HepG2 (cell line): Measurements from ENCODE around the gene TMEM107. TPM values are rescaled to one million over a fixed set of nuclear protein-coding genes. Genes with fewer than 3 reads are reported as not detected.

Source experiments
- BRD4 ChIP-seq: sonication (generic); formaldehyde crosslinking; IDR thresholded peaks from 2 replicates; pipeline ENCODE4 v1.4.0; 2020; ENCODE audit warnings: missing genetic modification reagents
- BRF2 ChIP-seq: sonication (generic); formaldehyde crosslinking; IDR thresholded peaks from 2 replicates; pipeline ENCODE4 v1.8.1; 2022; ENCODE audit warnings: mild to moderate bottlenecking, missing genetic modification reagents
- CENPT ChIP-seq: sonication (generic); formaldehyde crosslinking; IDR thresholded peaks from 2 replicates; pipeline ENCODE4 v1.8.0; 2022; ENCODE audit warnings: low read depth, mild to moderate bottlenecking, moderate library complexity, missing genetic modification reagents
- CREBL2 ChIP-seq: sonication (generic); formaldehyde crosslinking; IDR thresholded peaks from 2 replicates; pipeline ENCODE4 v1.8.1; 2023; ENCODE audit warnings: missing genetic modification reagents, mild to moderate bottlenecking, borderline replicate concordance
- GATAD2A ChIP-seq: IDR thresholded peaks from 2 replicates; pipeline ENCODE4 v1.6.1; 2016
- IRF9 ChIP-seq: sonication (generic); formaldehyde crosslinking; IDR thresholded peaks from 2 replicates; pipeline ENCODE4 v1.8.0; 2022; ENCODE audit warnings: missing genetic modification reagents, mild to moderate bottlenecking, borderline replicate concordance
- MBD4 ChIP-seq: IDR thresholded peaks from 2 replicates; pipeline ENCODE4 v1.6.1; 2012; ENCODE audit warnings: low read length, inconsistent platforms, borderline replicate concordance
- MTA3 ChIP-seq: sonication (generic); formaldehyde crosslinking; IDR thresholded peaks from 2 replicates; pipeline ENCODE4 v1.4.0; 2020; ENCODE audit warnings: missing genetic modification reagents
- NFIC ChIP-seq: IDR thresholded peaks from 2 replicates; pipeline ENCODE4 v1.6.1; 2012; ENCODE audit warnings: mild to moderate bottlenecking, low read length, inconsistent platforms
- NONO ChIP-seq, 2 experiments: fragments of 450-650 bp in 1 of 2; sonication (generic) in 1 of 2; formaldehyde crosslinking in 1 of 2; IDR thresholded peaks in 1 of 2; conservative IDR thresholded peaks in 1 of 2; 2 replicates each; pipeline versions ENCODE4 v1.6.1 to v1.8.0; 2017 to 2022; ENCODE audit warnings: mild to moderate bottlenecking in 1 of 2, missing genetic modification reagents in 1 of 2, moderate library complexity in 1 of 2
- PCBP1 ChIP-seq: fragments of 200-400 bp; formaldehyde crosslinking; IDR thresholded peaks from 2 replicates; pipeline ENCODE4 v1.6.1; 2017; ENCODE audit warnings: mild to moderate bottlenecking, low read depth, low read length, borderline replicate concordance
- RXRA ChIP-seq: sonication (generic); formaldehyde crosslinking; IDR thresholded peaks from 2 replicates; pipeline ENCODE4 v1.5.1; 2020; ENCODE audit warnings: missing genetic modification reagents
- SNAPC4 ChIP-seq: sonication (generic); formaldehyde crosslinking; IDR thresholded peaks from 2 replicates; pipeline ENCODE4 v1.4.0; 2020; ENCODE audit warnings: mild to moderate bottlenecking, missing genetic modification reagents
- SRSF1 ChIP-seq: fragments of 200-400 bp; formaldehyde crosslinking; optimal IDR thresholded peaks from 2 replicates; pipeline ENCODE3; 2017; ENCODE audit warnings: mild to moderate bottlenecking, low read depth, low read length, moderate library complexity
- THYN1 ChIP-seq: sonication (generic); formaldehyde crosslinking; IDR thresholded peaks from 2 replicates; pipeline ENCODE4 v1.8.1; 2023; ENCODE audit warnings: low read depth, mild to moderate bottlenecking, moderate library complexity, missing genetic modification reagents, borderline replicate concordance
- ZFX ChIP-seq: sonication (generic); formaldehyde crosslinking; IDR thresholded peaks from 2 replicates; pipeline ENCODE4 v1.4.0; 2020; ENCODE audit warnings: mild to moderate bottlenecking, low read depth, missing genetic modification reagents, moderate library complexity
- ZMYM4 ChIP-seq: sonication (generic); formaldehyde crosslinking; IDR thresholded peaks from 2 replicates; pipeline ENCODE4 v1.8.1; 2023; ENCODE audit warnings: mild to moderate bottlenecking, missing genetic modification reagents
- ZNF180 ChIP-seq: sonication (generic); formaldehyde crosslinking; IDR thresholded peaks from 2 replicates; pipeline ENCODE4 v1.4.0; 2020; ENCODE audit warnings: low read depth, missing genetic modification reagents, borderline replicate concordance
- ZNF784 ChIP-seq: sonication (generic); formaldehyde crosslinking; IDR thresholded peaks from 2 replicates; pipeline ENCODE4 v1.5.1; 2020; ENCODE audit warnings: missing genetic modification reagents, mild to moderate bottlenecking, borderline replicate concordance
- ZNF816 ChIP-seq: sonication (generic); formaldehyde crosslinking; IDR thresholded peaks from 2 replicates; pipeline ENCODE4 v1.8.0; 2022; ENCODE audit warnings: missing genetic modification reagents, mild to moderate bottlenecking, borderline replicate concordance
- ZSCAN12 ChIP-seq: sonication (generic); formaldehyde crosslinking; IDR thresholded peaks from 2 replicates; pipeline ENCODE4 v1.9.0; 2021; ENCODE audit warnings: mild to moderate bottlenecking, missing genetic modification reagents
- polyA plus RNA-seq, 8 experiments: library from polyadenylated mRNA; depleted of rRNA in 3 of 8; stranded (reverse) in 7 of 8; unstranded in 1 of 8; fragments of >200 nt; fragmentation: Illumina TruSeq in 4 of 8; extraction: Trizol in 4 of 8; gene quantifications; 2 replicates each; pipeline versions ENCODE4 v1.2.1 to v1.2.3, GENCODE V29; 2011 to 2016; ENCODE audit warnings: low read depth in 4 of 8, missing spikeins in 1 of 8, mixed read lengths in 1 of 8; ENCODE audit not compliant: insufficient read depth in 1 of 8
- total RNA-seq, 5 experiments: library from RNA; depleted of rRNA; stranded (reverse); fragments of >200 nt; fragmentation: Illumina TruSeq; extraction: Trizol; gene quantifications; 2 replicates each; pipeline ENCODE4 v1.2.3, GENCODE V29; 2016; ENCODE audit warnings: low read depth in 1 of 5

TMEM107 gene
- total and polyA plus RNA-seq, 2 of the 13 experiments (the other 11 are each of a cell fraction or from before 2014, with no cell fraction given): 7.2 to 15.3 TPM

GRCh38 chr17:8185582-8186445, 9.6 kb upstream of the TMEM107 start (continued):
- TF ChIP-seq NONO (IDR thresholded peaks at IDR 0.05) (no peak), NONO (CRISPR knock-in tag; conservative IDR thresholded peaks at IDR 0.05) (0 out of 2 replicates have a peak, but pooled peaks have one; percentile 21), PCBP1 (no peak), SRSF1 (peak; percentile 37), GATAD2A (CRISPR knock-in tag) (peak; percentile 78), ZSCAN12 (no peak), ZMYM4 (CRISPR knock-in tag) (0 out of 2 replicates have a peak, but pooled peaks have one; percentile 9), IRF9 (CRISPR knock-in tag) (peak; percentile 23; the same call in 1 of the 2 replicates), MBD4 (no peak), RXRA (peak; percentile 64), ZNF180 (no peak), THYN1 (CRISPR knock-in tag) (no peak), CREBL2 (CRISPR knock-in tag) (no peak), SNAPC4 (CRISPR knock-in tag) (no peak), NFIC (no peak), MTA3 (CRISPR knock-in tag) (no peak), ZFX (no peak; the same call in none of the 2 replicates), BRF2 (CRISPR knock-in tag) (no peak), ZNF816 (CRISPR knock-in tag) (no peak), BRD4 (CRISPR knock-in tag) (no peak), ZNF784 (CRISPR knock-in tag) (no peak), CENPT (CRISPR knock-in tag) (no peak)
